ENCODE measurements around the gene SYT1.
A peak's percentile ranks its signal among the peaks of the same experiment; 100 is the strongest.

The SYT1 gene

GRCh38 chr12:79056775-79057174 lies 192.2 kb downstream of the SYT1 start:
- DNase-seq (ENCODE audit: low read depth, low spot score) = no peak

- DNase-seq (ENCODE audit: low read depth, low spot score) = no peak
Observed at GRCh38 chr12:79057540-79057939, 193.0 kb downstream of the SYT1 start.

GRCh38 chr12:79058342-79058741 lies 193.8 kb downstream of the SYT1 start:
- peak; percentile 82 for DNase-seq (ENCODE audit: low read depth, low spot score)

- DNase-seq (ENCODE audit: low read depth, low spot score) = no peak
Observed at GRCh38 chr12:79059557-79059956, 195.0 kb downstream of the SYT1 start.

GRCh38 chr12:79063258-79063657 lies 198.7 kb downstream of the SYT1 start:
- DNase-seq (ENCODE audit: low read depth, low spot score) = peak; percentile 35

- DNase-seq (ENCODE audit: low read depth, low spot score) = no peak
Observed at GRCh38 chr12:79067977-79068376, 203.4 kb downstream of the SYT1 start.

GRCh38 chr12:79069009-79069408 lies 204.4 kb downstream of the SYT1 start:
- DNase-seq (ENCODE audit: low read depth, low spot score) = no peak

- DNase-seq (ENCODE audit: low read depth, low spot score) = no peak
Observed at GRCh38 chr12:79071498-79071897, 206.9 kb downstream of the SYT1 start.

- no peak for DNase-seq (ENCODE audit: low read depth, low spot score)
Observed at GRCh38 chr12:79073506-79073905, 208.9 kb downstream of the SYT1 start.

GRCh38 chr12:79082595-79082994 lies 218.0 kb downstream of the SYT1 start:
- DNase-seq (ENCODE audit: low read depth, low spot score) = no peak

GRCh38 chr12:79083181-79083580 lies 218.6 kb downstream of the SYT1 start:
- no peak for DNase-seq (ENCODE audit: low read depth, low spot score)

- DNase-seq (ENCODE audit: low read depth, low spot score) = no peak
Observed at GRCh38 chr12:79085106-79085682, 220.6 kb downstream of the SYT1 start.

GRCh38 chr12:79086541-79087296 lies 222.1 kb downstream of the SYT1 start:
- DNase-seq (ENCODE audit: low read depth, low spot score) = no peak

GRCh38 chr12:79098530-79098929 lies 234.0 kb downstream of the SYT1 start:
- DNase-seq (ENCODE audit: low read depth, low spot score) = peak; percentile 3

- no peak for DNase-seq (ENCODE audit: low read depth, low spot score)
Observed at GRCh38 chr12:79108962-79109361, 244.4 kb downstream of the SYT1 start.

GRCh38 chr12:79114896-79115295 lies 250.3 kb downstream of the SYT1 start:
- DNase-seq (ENCODE audit: low read depth, low spot score) = no peak

- DNase-seq (ENCODE audit: low read depth, low spot score) = no peak
Observed at GRCh38 chr12:79115743-79116142, 251.2 kb downstream of the SYT1 start.

GRCh38 chr12:79119796-79120195 lies 255.2 kb downstream of the SYT1 start:
- peak; percentile 4 for DNase-seq (ENCODE audit: low read depth, low spot score)

GRCh38 chr12:79121486-79121885 lies 256.9 kb downstream of the SYT1 start:
- peak; percentile 11 for DNase-seq (ENCODE audit: low read depth, low spot score)

GRCh38 chr12:79124385-79124784 lies 259.8 kb downstream of the SYT1 start:
- no peak for DNase-seq (ENCODE audit: low read depth, low spot score)

GRCh38 chr12:79125358-79125757 lies 260.8 kb downstream of the SYT1 start:
- DNase-seq (ENCODE audit: low read depth, low spot score) = no peak

GRCh38 chr12:79127271-79127751 lies 262.7 kb downstream of the SYT1 start:
- peak; percentile 76 for DNase-seq (ENCODE audit: low read depth, low spot score)

GRCh38 chr12:79128956-79129355 lies 264.4 kb downstream of the SYT1 start:
- peak; percentile 42 for DNase-seq (ENCODE audit: low read depth, low spot score)

Data from astrocyte of the hippocampus (primary cell).